Measurements from ENCODE around the gene BPIFB1.

BPIFB1 gene

DNA sequence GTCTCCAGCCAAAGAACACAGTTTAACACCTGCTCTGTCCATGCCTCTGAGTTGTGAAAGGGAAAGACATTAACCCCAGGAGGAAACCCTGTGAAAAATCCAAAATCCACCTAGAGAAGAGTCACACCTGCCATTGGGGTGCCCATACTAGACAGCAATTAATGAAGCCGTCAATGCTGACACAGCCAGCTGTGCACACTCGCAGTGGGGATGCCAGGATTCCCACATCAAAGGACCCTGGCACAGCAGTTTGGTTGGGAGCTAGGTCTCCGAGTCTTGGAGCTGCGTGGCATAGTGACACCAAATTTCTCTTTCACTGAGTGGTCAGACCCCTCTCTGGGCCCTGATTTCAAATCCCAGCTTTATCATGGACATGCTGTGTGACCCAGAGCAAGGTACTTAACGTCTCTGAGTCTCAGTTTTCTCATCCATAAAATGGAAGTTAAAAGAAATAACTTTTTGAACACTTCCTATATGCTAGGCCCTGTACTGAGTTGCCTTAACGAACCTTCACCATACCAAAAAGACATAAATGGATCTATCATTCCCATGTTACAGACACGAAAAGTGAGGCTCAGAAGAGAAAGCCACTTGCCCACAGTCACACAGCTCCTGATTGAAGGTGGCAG is 30.8 kb downstream of the BPIFB1 start:
- no peak overlapping the region for H3K27ac ChIP-seq
- TF ChIP-seq, protein P1, sequence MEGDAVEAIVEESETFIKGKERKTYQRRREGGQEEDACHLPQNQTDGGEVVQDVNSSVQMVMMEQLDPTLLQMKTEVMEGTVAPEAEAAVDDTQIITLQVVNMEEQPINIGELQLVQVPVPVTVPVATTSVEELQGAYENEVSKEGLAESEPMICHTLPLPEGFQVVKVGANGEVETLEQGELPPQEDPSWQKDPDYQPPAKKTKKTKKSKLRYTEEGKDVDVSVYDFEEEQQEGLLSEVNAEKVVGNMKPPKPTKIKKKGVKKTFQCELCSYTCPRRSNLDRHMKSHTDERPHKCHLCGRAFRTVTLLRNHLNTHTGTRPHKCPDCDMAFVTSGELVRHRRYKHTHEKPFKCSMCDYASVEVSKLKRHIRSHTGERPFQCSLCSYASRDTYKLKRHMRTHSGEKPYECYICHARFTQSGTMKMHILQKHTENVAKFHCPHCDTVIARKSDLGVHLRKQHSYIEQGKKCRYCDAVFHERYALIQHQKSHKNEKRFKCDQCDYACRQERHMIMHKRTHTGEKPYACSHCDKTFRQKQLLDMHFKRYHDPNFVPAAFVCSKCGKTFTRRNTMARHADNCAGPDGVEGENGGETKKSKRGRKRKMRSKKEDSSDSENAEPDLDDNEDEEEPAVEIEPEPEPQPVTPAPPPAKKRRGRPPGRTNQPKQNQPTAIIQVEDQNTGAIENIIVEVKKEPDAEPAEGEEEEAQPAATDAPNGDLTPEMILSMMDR (conservative IDR thresholded peaks at IDR 0.05): no peak

GRCh38 chr20:33316343-33316742 is 33.3 kb downstream of the BPIFB1 start:
- no peak overlapping the region for H3K27ac ChIP-seq

GRCh38 chr20:33316958-33317357 is 33.9 kb downstream of the BPIFB1 start:
- TF ChIP-seq, protein P1 (conservative IDR thresholded peaks at IDR 0.05): no peak
- H3K27ac ChIP-seq: no peak overlapping the region

More at GRCh38 chr20:33316343-33316742, 33.3 kb downstream of the BPIFB1 start:
- TF ChIP-seq, protein P1 (conservative IDR thresholded peaks at IDR 0.05): no peak

DNA sequence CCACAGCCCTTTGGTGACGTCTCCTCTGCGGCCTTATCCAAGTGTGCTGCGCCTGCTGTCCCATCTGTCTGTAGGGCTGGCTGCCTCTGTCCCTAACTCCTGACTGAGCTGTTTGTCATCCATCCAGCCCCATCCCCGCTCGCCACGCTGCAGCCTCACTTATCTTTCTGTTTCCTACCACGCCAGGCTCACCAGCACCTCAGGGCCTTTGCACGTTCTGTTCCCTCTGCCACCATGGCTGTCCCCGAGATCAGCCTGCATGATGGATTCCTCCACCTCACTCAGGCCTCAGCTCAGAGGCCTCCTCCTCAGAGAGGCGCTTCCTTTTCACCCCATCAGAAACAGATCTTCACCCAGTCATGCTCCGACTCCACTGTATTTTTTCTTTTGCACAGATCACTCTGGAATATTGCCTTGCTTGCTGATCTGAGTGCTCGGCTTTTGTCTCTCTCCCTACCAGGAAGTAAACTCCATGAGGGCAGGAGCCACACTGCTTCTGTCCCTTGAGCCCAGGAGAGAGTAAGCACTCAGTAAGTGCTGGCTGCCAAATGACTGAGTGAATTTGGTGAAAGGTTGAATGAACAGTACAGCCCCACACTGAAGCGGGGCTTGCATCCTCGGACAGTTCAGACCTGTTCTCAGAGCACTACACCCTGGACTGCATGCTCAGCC is 34.5 kb downstream of the BPIFB1 start:
- H3K27ac ChIP-seq: no peak overlapping the region
- TF ChIP-seq, protein P1 (conservative IDR thresholded peaks at IDR 0.05): no peak

DNA sequence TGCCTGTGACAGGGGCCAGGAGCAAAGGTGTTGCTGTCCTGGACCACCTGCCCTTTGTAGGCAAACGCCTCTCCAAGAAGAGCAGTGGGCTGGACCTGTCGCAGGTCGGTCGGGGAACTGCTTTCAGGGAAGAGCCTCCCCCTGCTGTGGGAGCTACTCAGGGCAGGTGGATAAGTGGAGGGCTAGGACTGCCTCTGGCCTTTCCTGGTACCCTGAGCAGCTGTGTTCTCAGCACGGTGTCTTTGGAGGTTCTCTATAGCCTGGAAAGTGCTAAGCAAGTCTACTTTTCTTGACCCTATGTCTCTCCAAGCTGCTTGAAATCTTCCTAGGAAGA is 35.0 kb downstream of the BPIFB1 start:
- H3K27ac ChIP-seq: no peak overlapping the region
- TF ChIP-seq, protein P1 (conservative IDR thresholded peaks at IDR 0.05): no peak

DNA sequence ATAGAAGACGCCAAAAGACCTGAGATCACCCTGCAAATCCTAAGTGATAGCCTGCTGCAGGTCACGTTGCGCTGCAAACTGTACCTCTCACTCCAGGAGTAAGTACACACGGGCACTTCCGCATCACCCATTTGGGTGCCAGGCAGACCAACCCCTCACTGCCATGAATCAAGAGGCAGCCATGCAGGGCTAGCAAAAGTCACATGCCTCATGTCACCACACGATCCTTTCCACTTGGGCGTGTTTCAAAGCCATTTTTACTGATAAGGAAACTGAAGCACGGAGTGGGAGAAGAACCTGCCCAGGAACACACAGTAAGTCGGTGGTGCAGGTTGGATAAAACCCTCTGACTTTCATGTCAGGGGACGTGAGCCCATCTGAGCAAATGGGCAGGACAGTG is 37.0 kb downstream of the BPIFB1 start:
- H3K27ac ChIP-seq: no peak overlapping the region

DNA sequence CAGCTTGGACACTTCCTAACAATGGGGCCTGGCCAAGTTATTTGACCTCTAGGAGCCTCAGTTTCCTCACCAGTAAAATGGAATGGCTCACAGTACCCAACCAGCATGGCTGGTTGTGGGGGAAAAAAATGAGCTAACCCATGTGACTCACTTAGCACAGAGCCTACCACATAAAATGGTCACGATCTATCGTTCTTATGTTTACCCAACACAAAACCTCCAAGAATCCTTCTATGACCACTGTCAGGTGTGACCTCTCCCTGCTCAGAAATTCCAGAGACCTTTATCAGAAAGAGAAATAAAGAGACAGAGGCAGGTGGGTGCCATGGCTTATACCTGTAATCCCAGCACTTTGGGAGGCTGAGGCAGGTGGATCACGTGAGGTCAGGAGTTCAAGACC is 39.4 kb downstream of the BPIFB1 start:
- TF ChIP-seq, protein P1 (conservative IDR thresholded peaks at IDR 0.05): no peak
- H3K27ac ChIP-seq: no peak overlapping the region

More for the DNA sequence above, 37.0 kb downstream of the BPIFB1 start:
- TF ChIP-seq, protein P1 (conservative IDR thresholded peaks at IDR 0.05): no peak

Measured in VCaP (cell line).